A172 (cell line): ENCODE measurements around the gene DHX16. TPM values are rescaled to one million over a fixed set of nuclear protein-coding genes. Genes with fewer than 3 reads are reported as not detected.
"Not testable (repeated sequence)": the region's sequence is repeated elsewhere in the genome, so short reads cannot be mapped to it uniquely, and the experiment has no call there.

ENCODE experiments used
- DNase-seq: peaks from one replicate; pipeline ENCODE4 v3.0.0-alpha.2; 2015; ENCODE audit warnings: low spot score
- total RNA-seq: library from RNA; depleted of rRNA; stranded (reverse); fragments of >200 nt; shearing (Covaris generic); gene quantifications from 2 replicates; pipeline ENCODE4 v1.2.3, GENCODE V29; 2014

The DHX16 gene
- total RNA-seq, 1 experiment from 2014 or later, result 30.4 TPM

DNA sequence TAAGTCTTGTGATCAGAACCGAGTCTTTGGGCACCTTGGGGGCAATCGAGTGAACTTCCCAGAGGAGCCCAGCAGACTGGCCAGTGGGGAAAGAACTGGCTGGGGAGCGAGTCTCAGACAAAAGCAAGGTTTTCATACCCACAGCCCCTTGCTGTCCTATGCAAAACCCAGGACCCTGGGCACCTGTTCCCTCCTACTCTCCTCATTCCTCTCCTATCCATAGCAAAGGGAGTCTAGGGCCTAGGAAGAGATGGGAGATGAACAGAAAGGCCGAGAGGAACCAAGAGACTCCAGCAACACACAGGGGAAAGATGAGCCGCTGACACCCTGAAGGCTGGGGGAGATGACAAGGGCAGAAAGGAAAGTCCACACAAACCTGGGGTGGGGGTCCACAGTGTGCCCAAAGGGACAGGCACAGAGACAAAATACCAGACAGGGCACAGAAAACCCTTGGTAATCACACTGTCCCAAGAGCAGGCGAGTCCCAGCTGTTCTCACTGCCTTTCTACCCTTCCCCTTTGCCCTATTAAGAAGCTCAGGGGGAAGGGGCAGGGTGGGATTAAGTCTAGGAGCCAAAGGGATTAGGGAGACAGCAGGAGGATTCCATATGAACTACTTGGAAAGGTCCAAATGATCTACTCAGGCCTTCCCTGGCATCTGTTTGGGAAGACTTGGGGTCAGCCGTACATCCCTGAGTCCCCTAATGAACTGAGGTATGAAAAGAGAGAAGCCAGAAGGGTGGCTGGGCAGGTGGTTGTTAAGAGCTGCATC is 7.1 kb upstream of the DHX16 start:
- no peak for DNase-seq

- peak; percentile 35 for DNase-seq
Measured at GRCh38 chr6:30678964-30679726, 6.3 kb upstream of the DHX16 start.

DNA sequence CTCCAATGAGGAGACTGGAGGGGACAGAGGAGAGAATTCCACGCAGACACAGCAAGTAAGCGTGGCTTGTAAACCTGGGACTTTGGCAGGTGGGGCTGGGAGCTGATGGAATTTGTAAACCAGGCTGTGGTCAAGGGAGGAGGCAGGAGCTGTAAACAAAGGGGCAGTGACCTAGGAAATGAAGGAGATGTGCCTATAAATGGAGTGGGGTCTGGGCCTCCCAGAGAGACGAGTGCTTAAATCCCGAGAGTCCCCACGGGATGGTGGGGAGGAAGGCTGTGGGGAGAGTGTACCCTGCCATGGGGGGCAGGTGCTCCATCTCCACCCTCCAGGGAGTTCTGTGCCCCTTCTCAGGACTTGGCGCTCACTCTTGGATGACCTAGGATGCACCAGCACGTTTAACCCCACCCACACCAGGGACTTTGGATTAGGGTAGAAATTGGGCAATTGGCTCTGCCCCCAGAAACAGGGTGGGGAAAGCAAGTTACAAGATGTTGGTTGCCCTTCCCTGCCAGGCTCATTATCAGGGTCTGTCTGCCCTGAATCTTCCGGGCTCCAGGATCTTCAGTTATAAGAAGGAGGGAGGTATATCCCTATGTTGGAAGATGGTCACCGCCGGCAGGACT is 4.0 kb upstream of the DHX16 start:
- DNase-seq, result no peak

GRCh38 chr6:30670760-30671527 is 1.9 kb downstream of the DHX16 start:
- DNase-seq, result no peak

GRCh38 chr6:30666300-30666699 is 6.5 kb downstream of the DHX16 start:
- DNase-seq, result not testable (repeated sequence)

DNA sequence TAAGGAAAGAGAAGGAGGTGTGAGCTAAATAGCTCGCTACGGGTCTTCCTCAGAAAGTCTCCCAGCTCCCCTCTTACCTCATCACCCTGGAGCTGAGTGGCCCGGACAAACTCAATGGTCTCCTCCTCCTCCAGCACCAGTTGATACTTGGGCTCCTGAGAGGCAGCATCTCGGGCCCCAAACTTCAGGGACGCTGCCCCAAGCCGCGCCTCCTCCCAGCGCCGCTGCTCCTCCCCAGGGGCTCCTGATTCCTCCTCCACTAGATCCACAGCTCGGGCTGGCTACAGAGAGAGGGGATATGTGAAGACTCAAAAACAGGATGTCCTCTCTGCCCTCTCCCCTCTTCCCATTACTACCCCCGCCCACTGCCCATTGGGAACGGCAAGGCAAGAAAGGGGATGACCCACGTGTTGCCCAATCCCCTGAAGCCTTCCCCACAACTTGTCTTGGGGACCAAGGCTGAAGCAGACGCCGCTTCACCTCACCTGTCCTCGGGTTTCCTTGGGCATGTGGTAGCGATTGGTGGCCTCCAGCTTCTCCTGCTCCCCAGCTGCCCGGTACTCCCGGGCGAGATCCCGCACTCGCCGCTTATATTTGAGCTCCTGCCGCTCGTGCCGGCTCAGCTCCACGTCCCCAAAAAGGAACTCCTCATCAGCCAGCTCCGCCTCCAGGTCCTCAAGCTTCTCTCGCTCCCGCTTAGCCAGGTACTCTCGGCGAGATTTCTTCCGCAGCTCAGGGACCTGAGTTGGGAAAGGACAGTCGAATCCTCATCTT is 7.6 kb downstream of the DHX16 start:
- no peak for DNase-seq

GRCh38 chr6:30657922-30658321 is 14.9 kb downstream of the DHX16 start:
- DNase-seq, result not testable (repeated sequence)

- no peak for DNase-seq
Measured at GRCh38 chr6:30657454-30657853, 15.4 kb downstream of the DHX16 start.

- no peak for DNase-seq
Measured at GRCh38 chr6:30656513-30656912, 16.3 kb downstream of the DHX16 start.

DNA sequence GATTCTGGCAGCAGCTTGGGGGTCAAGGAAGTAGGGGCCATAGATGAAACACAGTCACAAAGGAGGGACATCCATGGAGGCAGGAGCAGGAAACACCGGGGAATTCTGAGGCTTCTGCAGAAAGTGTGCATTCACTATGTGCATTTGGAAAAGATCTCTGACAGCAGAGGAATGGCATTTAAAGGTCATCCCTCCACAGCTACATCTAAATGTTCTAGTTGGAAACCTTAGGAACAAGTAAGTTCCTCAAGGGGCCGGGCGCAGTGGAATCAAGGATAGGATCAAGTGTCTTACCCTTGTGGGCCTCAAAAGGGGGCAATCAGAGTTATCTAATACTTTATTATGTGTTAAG is 17.1 kb downstream of the DHX16 start:
- no peak for DNase-seq

GRCh38 chr6:30654798-30655742 is 17.7 kb downstream of the DHX16 start:
- DNase-seq, result no peak

GRCh38 chr6:30651143-30651542 is 21.7 kb downstream of the DHX16 start:
- DNase-seq, result no peak

- peak; percentile 52 for DNase-seq
Measured at GRCh38 chr6:30647242-30648116, 25.3 kb downstream of the DHX16 start.

DNA sequence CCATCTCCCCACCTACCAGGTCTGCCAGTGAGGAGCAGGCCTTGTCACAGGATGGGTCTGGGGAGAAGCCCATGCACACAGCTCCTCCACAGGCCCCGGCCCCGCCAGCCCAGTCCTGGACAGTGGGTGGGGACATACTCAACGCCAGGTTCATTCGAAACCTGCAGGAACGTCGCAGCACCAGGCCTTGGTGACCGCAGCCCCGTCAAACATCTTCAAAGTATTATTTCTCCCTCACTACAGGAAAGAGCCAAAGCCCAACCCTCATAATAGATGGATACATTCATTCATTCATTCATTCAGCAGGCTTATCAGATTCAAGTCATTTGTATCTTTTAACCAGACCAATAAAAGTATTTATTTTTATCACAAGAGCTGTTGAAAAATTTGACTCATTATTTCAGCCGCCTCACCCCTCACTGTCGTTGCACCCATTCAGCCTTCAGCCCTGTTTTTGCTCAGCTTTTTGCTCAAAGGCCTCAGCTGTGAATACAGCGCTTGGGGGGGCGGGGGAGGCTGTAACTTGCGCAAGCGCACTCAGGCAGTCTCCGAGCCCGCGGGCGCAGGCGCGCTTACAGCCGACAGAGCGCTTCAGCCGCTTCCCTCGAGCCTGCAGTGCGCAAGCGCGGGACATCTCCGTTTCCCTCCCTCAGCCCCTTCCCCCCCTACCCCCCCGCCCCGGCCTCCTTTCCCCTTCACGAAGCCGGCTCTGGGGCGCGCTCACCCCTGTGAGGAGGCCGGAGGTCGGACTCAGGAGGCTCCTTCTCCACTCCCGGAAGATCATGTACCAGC is 26.2 kb downstream of the DHX16 start, which contains the start of gene C6orf136:
Gene C6orf136 (plus strand): TSS at position 684 of the 792 bp plus-strand sequence. CDS start 99 bp downstream, at position 783.
- peak; percentile 88 for DNase-seq

GRCh38 chr6:30645989-30646388 is 26.8 kb downstream of the DHX16 start:
- no peak for DNase-seq

- DNase-seq, result no peak
Measured at GRCh38 chr6:30644769-30645168, 28.0 kb downstream of the DHX16 start.

GRCh38 chr6:30643656-30644055 is 29.1 kb downstream of the DHX16 start:
- DNase-seq, result no peak

DNA sequence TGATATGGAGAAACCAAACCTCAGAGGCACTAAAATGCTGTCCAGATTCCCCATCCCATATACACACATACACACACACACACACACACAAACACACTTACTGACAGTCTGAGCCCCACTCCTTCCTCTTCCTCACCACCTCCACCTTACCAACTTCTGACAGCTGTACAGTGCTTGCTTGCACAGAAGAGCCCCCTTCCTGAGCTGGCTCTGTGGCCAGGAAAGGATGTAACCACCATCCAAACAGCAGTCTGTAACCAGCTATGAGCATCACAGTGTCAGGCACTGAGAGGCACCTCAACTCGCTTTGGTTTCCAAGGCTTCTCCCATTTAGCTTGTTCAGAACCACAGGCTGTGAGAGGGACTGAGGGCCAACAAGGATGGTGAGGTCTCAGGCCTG is 31.8 kb downstream of the DHX16 start:
- no peak for DNase-seq
